Peyer's patch (tissue), 4 donors: ENCODE data around the gene FCRL3.

Experiments used
- CTCF ChIP-seq, 6 experiments: fragments of 450-650 bp in 4 of 6; fragments of 200-600 bp in 2 of 6; sonication (generic) in 1 of 6; IDR thresholded peaks; one replicate each; pipeline ENCODE4 v1.5.1; 2017 to 2019; ENCODE audit warnings: antibody characterized with exemption in 6 of 6, mild to moderate bottlenecking in 3 of 6, moderate library complexity in 1 of 6
- POLR2A ChIP-seq, 2 donors: fragments of 450-650 bp; IDR thresholded peaks; one replicate each; pipeline ENCODE4 v1.5.1; 2017; ENCODE audit warnings: antibody characterized with exemption in 2 of 2, mild to moderate bottlenecking in 2 of 2, moderate library complexity in 2 of 2

DNA sequence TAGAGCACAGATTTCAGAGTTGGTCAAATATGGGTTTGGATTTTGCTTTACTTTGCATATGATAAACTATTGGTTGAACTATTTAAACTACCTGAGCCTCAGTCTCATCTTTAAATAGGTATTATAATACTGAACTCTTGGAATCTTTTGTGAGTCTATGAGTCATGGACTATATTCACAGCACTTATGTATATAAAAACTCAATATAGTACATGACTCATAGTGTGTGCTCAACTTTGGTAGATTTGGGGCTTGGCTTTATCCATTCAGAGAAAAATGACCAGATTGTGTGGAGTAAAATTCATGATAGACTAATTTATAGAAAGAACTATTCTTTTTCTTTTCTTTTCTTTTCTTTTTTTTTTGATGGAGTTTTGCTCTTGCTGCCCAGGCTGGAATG, 28.7 kb downstream of the FCRL3 start:
- TF ChIP-seq CTCF (IDR thresholded peaks at IDR 0.05) (no peak), POLR2A (IDR thresholded peaks at IDR 0.05) (no peak)
